ENCODE results near the gene DNM2. TPM values are rescaled to one million over a fixed set of nuclear protein-coding genes. Genes with fewer than 3 reads are reported as not detected.

Gene DNM2
- total and polyA plus RNA-seq, 2 of the 13 experiments (the other 11 are each of a cell fraction or from before 2014, with no cell fraction given) = 41.7 to 59.8 TPM

DNA sequence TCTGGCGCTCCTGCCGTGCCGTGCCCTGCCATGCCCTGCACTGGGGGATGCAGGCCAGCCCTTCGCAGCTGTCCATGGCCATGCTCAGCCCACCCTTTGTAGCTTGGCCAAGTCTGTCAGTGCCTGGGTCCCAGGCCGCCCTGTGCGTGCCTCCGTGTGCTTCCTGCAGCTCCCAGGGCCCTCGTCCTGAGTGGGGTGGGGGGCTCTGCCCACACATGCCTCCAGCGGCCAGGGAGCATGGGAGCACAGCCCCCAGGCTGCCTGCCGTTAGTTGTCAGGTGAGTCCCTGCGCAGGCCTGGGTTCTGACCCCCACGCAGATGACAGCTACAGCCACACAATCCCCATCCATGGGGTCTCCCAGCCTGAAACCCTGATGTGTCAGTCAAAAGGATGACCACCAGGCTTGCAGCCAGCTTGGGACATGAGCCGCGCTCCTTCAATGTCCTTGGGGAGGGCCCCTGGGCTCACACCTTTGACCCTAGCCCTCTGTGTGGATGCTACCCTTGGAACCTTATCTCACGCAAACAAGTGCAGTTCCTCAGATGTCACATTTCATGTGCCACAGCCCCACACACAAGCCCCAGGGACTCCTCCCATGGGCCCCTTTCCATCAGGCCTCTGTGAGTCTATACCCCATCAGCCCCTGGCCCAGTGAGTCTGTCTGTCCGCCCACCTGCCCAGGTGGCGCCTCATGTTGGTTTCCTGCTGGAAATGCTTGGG, 93.7 kb downstream of the DNM2 start (continued):
- peak; percentile 60 for TF ChIP-seq HNF4A (CRISPR knock-in tag; IDR thresholded peaks at IDR 0.05)
- TF ChIP-seq ZEB1 (IDR thresholded peaks at IDR 0.05; ENCODE audit: insufficient replicate concordance, low read depth) = peak; percentile 9
- TF ChIP-seq ATAD3A (CRISPR knock-in tag; IDR thresholded peaks at IDR 0.05) = no peak
- TF ChIP-seq, protein P1, sequence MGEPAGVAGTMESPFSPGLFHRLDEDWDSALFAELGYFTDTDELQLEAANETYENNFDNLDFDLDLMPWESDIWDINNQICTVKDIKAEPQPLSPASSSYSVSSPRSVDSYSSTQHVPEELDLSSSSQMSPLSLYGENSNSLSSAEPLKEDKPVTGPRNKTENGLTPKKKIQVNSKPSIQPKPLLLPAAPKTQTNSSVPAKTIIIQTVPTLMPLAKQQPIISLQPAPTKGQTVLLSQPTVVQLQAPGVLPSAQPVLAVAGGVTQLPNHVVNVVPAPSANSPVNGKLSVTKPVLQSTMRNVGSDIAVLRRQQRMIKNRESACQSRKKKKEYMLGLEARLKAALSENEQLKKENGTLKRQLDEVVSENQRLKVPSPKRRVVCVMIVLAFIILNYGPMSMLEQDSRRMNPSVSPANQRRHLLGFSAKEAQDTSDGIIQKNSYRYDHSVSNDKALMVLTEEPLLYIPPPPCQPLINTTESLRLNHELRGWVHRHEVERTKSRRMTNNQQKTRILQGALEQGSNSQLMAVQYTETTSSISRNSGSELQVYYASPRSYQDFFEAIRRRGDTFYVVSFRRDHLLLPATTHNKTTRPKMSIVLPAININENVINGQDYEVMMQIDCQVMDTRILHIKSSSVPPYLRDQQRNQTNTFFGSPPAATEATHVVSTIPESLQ (CRISPR knock-in tag; conservative IDR thresholded peaks at IDR 0.05) = no peak
- TF ChIP-seq HOXA3 (CRISPR knock-in tag; IDR thresholded peaks at IDR 0.05) = peak; percentile 46
- no peak for TF ChIP-seq PPARG (CRISPR knock-in tag; conservative IDR thresholded peaks at IDR 0.05)
- no peak for TF ChIP-seq ATM (IDR thresholded peaks at IDR 0.05; ENCODE audit: borderline replicate concordance)
- peak; percentile 73 for TF ChIP-seq NR2F6 (IDR thresholded peaks at IDR 0.05)
- peak; percentile 59; the same call in 1 of the 2 replicates for TF ChIP-seq NR2F6 (CRISPR knock-in tag; IDR thresholded peaks at IDR 0.05)
- no peak for TF ChIP-seq HOXD1 (CRISPR knock-in tag; IDR thresholded peaks at IDR 0.05)
- no peak for TF ChIP-seq SP1 (IDR thresholded peaks at IDR 0.05)
- no peak for TF ChIP-seq SP1 (CRISPR knock-in tag; IDR thresholded peaks at IDR 0.05)
- TF ChIP-seq HIVEP1 (CRISPR knock-in tag; IDR thresholded peaks at IDR 0.05) = no peak
- TF ChIP-seq SIX1 (CRISPR knock-in tag; IDR thresholded peaks at IDR 0.05; ENCODE audit: borderline replicate concordance) = 0 out of 2 replicates have a peak, but pooled peaks have one; percentile 19
- TF ChIP-seq, protein P2, sequence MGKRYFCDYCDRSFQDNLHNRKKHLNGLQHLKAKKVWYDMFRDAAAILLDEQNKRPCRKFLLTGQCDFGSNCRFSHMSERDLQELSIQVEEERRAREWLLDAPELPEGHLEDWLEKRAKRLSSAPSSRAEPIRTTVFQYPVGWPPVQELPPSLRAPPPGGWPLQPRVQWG (CRISPR knock-in tag; IDR thresholded peaks at IDR 0.05; ENCODE audit: borderline replicate concordance, low read depth) = no peak
- no peak for TF ChIP-seq HNRNPL (IDR thresholded peaks at IDR 0.05; ENCODE audit: low read depth, low read length)
- TF ChIP-seq MIER3 (CRISPR knock-in tag; IDR thresholded peaks at IDR 0.05; ENCODE audit: borderline replicate concordance) = no peak
- no peak for TF ChIP-seq ZFYVE20 (CRISPR knock-in tag; IDR thresholded peaks at IDR 0.05; ENCODE audit: borderline replicate concordance, low read depth)
- TF ChIP-seq ZSCAN31 (CRISPR knock-in tag; IDR thresholded peaks at IDR 0.05; ENCODE audit: low read depth) = no peak
- no peak for TF ChIP-seq CHD4 (IDR thresholded peaks at IDR 0.05; ENCODE audit: borderline replicate concordance, low read length)
- TF ChIP-seq, protein P3, sequence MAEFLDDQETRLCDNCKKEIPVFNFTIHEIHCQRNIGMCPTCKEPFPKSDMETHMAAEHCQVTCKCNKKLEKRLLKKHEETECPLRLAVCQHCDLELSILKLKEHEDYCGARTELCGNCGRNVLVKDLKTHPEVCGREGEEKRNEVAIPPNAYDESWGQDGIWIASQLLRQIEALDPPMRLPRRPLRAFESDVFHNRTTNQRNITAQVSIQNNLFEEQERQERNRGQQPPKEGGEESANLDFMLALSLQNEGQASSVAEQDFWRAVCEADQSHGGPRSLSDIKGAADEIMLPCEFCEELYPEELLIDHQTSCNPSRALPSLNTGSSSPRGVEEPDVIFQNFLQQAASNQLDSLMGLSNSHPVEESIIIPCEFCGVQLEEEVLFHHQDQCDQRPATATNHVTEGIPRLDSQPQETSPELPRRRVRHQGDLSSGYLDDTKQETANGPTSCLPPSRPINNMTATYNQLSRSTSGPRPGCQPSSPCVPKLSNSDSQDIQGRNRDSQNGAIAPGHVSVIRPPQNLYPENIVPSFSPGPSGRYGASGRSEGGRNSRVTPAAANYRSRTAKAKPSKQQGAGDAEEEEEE (CRISPR knock-in tag; IDR thresholded peaks at IDR 0.05; ENCODE audit: borderline replicate concordance) = no peak
- TF ChIP-seq, protein P4, sequence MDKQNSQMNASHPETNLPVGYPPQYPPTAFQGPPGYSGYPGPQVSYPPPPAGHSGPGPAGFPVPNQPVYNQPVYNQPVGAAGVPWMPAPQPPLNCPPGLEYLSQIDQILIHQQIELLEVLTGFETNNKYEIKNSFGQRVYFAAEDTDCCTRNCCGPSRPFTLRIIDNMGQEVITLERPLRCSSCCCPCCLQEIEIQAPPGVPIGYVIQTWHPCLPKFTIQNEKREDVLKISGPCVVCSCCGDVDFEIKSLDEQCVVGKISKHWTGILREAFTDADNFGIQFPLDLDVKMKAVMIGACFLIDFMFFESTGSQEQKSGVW (CRISPR knock-in tag; IDR thresholded peaks at IDR 0.05; ENCODE audit: borderline replicate concordance) = no peak
- no peak for TF ChIP-seq CBX5 (CRISPR knock-in tag; IDR thresholded peaks at IDR 0.05; ENCODE audit: borderline replicate concordance)
- no peak for TF ChIP-seq STAG1 (CRISPR knock-in tag; IDR thresholded peaks at IDR 0.05)
- no peak for TF ChIP-seq ZNF616 (CRISPR knock-in tag; IDR thresholded peaks at IDR 0.05; ENCODE audit: low read depth)
- TF ChIP-seq GFI1 (CRISPR knock-in tag; IDR thresholded peaks at IDR 0.05; ENCODE audit: borderline replicate concordance) = peak; percentile 45; the same call in 1 of the 2 replicates
- TF ChIP-seq GABPA (IDR thresholded peaks at IDR 0.05; ENCODE audit: low read depth, low read length) = no peak
- no peak for TF ChIP-seq GABPA (CRISPR knock-in tag; IDR thresholded peaks at IDR 0.05; ENCODE audit: low read depth)
- TF ChIP-seq ZNF773 (CRISPR knock-in tag; IDR thresholded peaks at IDR 0.05; ENCODE audit: borderline replicate concordance) = no peak

All from HepG2 (cell line).